ENCODE results near the gene SIAH1. TPM values are rescaled to one million over a fixed set of nuclear protein-coding genes. Genes with fewer than 3 reads are reported as not detected.

Gene SIAH1
- total and polyA plus RNA-seq, 9 of the 15 experiments (the other 6 are each of a cell fraction or from before 2014, with no cell fraction given), result 4.1 to 14.3 (median 12.5) TPM

GRCh38 chr16:48365601-48366164 is 19.5 kb downstream of the SIAH1 start (continued):
- TF ChIP-seq ZHX1 (conservative IDR thresholded peaks at IDR 0.05; ENCODE audit: low read length), result no peak
- TF ChIP-seq JUN (IDR thresholded peaks at IDR 0.05; ENCODE audit: borderline replicate concordance, low read depth, low read length), result no peak
- no peak for TF ChIP-seq JUN (CRISPR knock-in tag; IDR thresholded peaks at IDR 0.05; ENCODE audit: borderline replicate concordance)
- no peak for TF ChIP-seq ZNF134 (CRISPR knock-in tag; conservative IDR thresholded peaks at IDR 0.05)
- TF ChIP-seq CBX5 (IDR thresholded peaks at IDR 0.05; ENCODE audit: borderline replicate concordance, low read depth), result no peak
- TF ChIP-seq EP400 (IDR thresholded peaks at IDR 0.05), result no peak
- no peak for TF ChIP-seq ZNF41 (CRISPR knock-in tag; conservative IDR thresholded peaks at IDR 0.05)
- TF ChIP-seq ZKSCAN8 (CRISPR knock-in tag; IDR thresholded peaks at IDR 0.05), result no peak
- no peak for TF ChIP-seq ZNF3 (CRISPR knock-in tag; IDR thresholded peaks at IDR 0.05)
- no peak for TF ChIP-seq BRD9 (IDR thresholded peaks at IDR 0.05; ENCODE audit: low read depth, partially characterized antibody)
- no peak for TF ChIP-seq DLX4 (CRISPR knock-in tag; IDR thresholded peaks at IDR 0.05)
- no peak for TF ChIP-seq TFE3 (CRISPR knock-in tag; IDR thresholded peaks at IDR 0.05)
- TF ChIP-seq CREB3L1 (IDR thresholded peaks at IDR 0.05; ENCODE audit: borderline replicate concordance, low read depth), result 0 out of 2 replicates have a peak, but pooled peaks have one; percentile 10
- no peak for TF ChIP-seq PHF21A (IDR thresholded peaks at IDR 0.05; ENCODE audit: borderline replicate concordance, low read depth)
- TF ChIP-seq STAT6 (CRISPR knock-in tag; IDR thresholded peaks at IDR 0.05), result no peak

Measured in K562 (cell line).